Keratinocyte (primary cell): Measurements from ENCODE around the gene LRRC43.

ENCODE experiments used
- EZH2 ChIP-seq: IDR thresholded peaks from one replicate; pipeline ENCODE4 v1.6.1; 2012; ENCODE audit warnings: inconsistent platforms, mild to moderate bottlenecking, low read length, moderate library complexity
- TF ChIP-seq, protein P1 (sequence below), 3 experiments: IDR thresholded peaks in 1 of 3; conservative IDR thresholded peaks in 1 of 3; optimal IDR thresholded peaks in 1 of 3; 2 replicates in 2 of 3; 3 replicates in 1 of 3; pipeline versions ENCODE3 to v1.5.1; 2011; ENCODE audit warnings: low read length in 3 of 3, mild to moderate bottlenecking in 3 of 3, moderate library complexity in 2 of 3, control low read depth in 1 of 3, inconsistent platforms in 1 of 3; ENCODE audit not compliant: insufficient read depth in 2 of 3; ENCODE audit errors: extremely low read depth in 1 of 3

DNA sequence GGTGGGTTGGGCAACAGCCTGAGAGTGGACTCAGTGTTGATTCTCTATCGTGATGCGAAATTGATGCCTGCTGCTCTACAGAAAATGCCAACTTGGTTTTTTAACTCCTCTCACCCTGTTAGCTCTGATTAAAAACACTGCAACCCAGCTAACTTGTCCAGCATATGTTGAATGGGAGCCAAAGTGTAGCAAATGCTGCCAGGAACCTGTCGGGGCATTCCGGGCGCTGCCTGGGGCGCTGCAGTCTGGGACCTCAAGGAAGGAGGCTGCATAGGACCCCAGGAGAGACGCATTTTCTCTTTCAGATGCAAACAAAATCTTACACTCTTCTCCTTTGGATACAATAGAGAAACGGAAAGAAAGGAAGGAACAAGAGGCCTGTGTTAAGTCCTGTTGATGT, 24.5 kb downstream of the LRRC43 start:
- TF ChIP-seq EZH2: no peak
- TF ChIP-seq, protein P1, sequence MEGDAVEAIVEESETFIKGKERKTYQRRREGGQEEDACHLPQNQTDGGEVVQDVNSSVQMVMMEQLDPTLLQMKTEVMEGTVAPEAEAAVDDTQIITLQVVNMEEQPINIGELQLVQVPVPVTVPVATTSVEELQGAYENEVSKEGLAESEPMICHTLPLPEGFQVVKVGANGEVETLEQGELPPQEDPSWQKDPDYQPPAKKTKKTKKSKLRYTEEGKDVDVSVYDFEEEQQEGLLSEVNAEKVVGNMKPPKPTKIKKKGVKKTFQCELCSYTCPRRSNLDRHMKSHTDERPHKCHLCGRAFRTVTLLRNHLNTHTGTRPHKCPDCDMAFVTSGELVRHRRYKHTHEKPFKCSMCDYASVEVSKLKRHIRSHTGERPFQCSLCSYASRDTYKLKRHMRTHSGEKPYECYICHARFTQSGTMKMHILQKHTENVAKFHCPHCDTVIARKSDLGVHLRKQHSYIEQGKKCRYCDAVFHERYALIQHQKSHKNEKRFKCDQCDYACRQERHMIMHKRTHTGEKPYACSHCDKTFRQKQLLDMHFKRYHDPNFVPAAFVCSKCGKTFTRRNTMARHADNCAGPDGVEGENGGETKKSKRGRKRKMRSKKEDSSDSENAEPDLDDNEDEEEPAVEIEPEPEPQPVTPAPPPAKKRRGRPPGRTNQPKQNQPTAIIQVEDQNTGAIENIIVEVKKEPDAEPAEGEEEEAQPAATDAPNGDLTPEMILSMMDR (optimal IDR thresholded peaks at IDR 0.05 in 1 of 3, IDR thresholded peaks at IDR 0.05 in 1 of 3, conservative IDR thresholded peaks at IDR 0.05 in 1 of 3; ENCODE audit: extremely low read depth in 1 of 3, insufficient read depth in 2 of 3, low read length in 3 of 3): no peak
